GM12873 (cell line): ENCODE results near the gene CTSD.

Experiments
- TF ChIP-seq, protein P1 (sequence below): IDR thresholded peaks from 2 replicates; pipeline ENCODE4 v1.5.1; 2012; ENCODE audit warnings: low read depth, mild to moderate bottlenecking, moderate library complexity, low read length, control low read depth; ENCODE audit not compliant: insufficient read depth; ENCODE audit errors: missing control alignments

The CTSD gene

DNA sequence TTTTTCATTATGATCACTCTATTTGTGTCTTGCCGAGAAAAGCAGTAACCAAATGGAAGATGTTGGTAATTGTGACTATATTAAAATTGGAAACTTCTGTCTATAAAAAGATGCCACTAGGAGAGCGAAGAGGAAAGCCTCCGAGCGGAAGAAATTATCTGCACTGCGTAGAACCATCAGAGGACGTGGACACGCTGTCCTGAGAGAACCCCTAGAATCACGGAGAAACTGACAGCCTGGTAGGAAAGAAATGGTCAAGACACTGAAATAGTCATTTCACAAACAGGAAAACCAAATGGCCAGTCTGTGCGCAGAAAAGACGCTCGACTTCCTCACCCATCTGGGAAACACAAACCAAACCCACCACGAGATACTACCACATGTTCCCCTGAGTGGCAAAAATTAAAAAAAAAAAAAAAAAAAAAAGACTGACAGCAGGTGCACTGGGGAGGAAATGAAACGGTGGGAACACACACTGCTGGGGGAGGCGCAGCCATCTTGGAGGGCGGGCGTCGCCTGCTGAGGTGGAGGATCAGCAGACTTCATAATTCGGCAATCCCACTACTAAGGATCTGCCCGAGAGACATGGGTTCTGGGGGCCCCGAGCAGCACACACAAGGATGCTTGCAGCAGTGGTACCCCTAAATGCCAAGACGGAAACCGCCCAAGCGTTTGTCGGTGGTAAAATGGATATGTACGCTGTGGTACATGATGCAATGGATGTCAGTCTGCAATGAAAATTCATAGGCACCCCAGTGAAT lies 34.6 kb downstream of the CTSD start:
- TF ChIP-seq, protein P1, sequence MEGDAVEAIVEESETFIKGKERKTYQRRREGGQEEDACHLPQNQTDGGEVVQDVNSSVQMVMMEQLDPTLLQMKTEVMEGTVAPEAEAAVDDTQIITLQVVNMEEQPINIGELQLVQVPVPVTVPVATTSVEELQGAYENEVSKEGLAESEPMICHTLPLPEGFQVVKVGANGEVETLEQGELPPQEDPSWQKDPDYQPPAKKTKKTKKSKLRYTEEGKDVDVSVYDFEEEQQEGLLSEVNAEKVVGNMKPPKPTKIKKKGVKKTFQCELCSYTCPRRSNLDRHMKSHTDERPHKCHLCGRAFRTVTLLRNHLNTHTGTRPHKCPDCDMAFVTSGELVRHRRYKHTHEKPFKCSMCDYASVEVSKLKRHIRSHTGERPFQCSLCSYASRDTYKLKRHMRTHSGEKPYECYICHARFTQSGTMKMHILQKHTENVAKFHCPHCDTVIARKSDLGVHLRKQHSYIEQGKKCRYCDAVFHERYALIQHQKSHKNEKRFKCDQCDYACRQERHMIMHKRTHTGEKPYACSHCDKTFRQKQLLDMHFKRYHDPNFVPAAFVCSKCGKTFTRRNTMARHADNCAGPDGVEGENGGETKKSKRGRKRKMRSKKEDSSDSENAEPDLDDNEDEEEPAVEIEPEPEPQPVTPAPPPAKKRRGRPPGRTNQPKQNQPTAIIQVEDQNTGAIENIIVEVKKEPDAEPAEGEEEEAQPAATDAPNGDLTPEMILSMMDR, result no peak

DNA sequence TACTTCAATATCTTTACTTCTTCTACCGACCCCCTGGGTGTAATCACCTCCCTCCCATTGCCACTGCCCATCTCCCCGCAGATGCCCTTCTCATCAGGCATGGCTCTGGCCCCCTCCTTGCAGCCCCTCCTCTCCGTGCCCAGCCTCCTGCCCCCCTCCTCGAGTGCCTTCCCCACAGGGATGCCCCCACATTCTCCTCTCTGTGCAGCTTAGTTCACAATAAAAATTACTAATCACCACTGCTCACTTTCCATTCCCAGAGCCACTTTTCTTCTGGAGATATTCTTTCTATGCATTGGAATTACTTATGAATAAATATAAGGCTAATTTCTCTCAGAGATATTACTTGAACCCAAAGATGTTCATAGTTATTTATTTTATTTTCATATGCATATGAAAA lies 35.4 kb downstream of the CTSD start:
- TF ChIP-seq, protein P1, result no peak

DNA sequence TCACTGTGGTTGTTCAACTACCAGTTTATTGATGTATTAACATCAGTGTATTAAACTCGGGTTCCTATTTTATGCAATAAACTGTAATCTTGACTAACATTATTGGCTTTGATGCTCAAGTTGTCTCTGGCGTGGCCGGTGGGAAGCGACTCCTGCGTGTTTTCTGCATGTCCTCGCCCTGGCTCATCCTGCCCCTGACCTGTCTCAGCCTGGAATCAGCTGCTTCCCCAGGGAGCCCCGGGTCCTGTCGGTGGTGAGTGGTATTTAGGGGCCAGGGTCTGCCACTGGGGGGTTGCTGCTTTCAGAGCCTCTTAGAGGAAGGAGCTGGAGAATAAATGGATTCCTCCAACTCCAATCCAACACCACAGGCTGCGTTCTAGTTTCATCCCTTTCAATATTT lies 35.9 kb downstream of the CTSD start:
- TF ChIP-seq, protein P1, result no peak

DNA sequence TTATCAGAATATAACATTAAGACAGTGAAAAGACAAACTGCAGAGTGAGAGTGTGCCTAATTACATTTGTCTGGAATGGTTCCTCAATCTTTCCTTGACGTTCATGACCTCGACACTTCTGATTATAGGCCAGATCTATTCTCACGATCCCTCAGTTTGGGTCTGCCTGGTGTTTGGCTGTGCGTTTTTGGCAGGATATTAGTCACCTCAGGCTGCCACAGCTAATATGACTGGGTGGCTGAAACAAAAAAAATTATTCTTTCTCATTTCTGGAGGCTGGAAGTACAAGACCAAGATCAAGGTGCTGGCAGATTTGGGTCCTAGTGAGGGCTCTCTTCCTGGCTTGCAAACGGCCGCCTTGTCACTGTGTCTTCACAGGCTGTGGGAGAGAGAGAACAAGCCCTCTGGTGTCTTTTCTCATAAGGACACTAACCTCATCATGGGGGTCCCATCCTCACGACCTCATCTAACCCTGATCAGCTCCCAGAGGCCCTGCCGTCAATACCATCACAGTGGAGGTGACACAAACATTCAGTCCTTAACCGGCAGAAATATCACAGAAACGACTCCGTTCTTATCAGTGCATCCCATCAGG lies 36.5 kb downstream of the CTSD start:
- TF ChIP-seq, protein P1, result no peak

DNA sequence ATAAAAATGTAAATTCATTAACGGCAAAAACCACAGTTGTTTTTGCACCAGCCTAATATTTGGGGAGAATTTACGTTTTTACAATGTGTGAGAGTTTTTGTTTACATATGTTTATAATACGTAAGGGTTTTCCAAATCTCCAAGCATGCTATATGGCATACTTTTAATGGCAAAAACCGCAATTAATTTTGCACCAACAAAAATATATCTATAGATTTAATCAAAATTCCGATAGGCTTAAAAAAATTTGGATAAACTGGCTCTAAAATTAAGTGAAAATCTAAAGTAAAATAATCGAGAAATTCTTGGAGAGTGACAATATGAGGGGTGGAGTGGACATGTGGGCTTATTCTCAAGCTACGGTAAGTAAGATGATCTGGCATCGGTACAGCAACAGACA lies 43.9 kb downstream of the CTSD start:
- TF ChIP-seq, protein P1, result no peak

DNA sequence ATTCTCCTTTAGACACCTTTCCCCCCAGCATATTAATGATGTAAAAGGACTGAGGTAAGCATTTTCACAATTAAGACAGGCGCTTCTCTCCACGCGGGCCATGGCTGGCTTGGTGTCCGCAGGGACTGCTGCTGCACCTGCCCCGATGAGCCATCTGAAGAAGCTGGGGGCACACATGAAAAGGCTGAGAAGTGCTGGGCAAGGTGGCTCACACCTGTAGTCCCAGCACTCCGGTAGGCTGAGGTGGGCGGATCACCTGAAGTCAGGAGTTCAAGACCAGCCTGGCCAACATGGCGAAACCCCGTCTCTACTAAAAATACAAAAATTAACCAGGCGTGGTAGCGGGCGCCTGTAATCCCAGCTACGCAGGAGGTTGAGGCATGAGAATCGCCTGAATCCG lies 45.4 kb downstream of the CTSD start:
- TF ChIP-seq, protein P1, result no peak

DNA sequence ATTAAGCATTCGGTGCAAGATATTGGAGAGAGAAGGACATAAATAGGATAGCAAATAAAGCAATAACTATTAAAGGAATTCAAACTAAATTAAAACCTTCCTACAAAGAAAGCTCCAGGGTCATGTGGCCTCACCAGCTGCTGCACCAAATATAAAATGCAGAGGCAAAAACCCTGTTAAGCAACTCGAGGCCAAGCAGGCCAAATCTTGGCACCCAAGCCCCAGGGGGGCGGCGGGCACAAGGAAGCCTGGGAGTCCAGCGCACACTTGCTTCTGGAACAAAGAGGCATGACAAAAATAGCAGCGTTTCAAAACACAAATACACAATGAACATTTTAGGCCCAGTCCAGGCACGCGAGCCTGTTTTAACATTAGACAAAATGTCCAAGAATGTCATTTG lies 46.0 kb downstream of the CTSD start:
- TF ChIP-seq, protein P1, result no peak
